GM21360 (cell line): Measurements from ENCODE around the gene RBKS.

Experiments used
- ATAC-seq: cut with Tn5 transposase; IDR thresholded peaks from one replicate; pipeline ENCODE4 v1.9.1; 2021; ENCODE audit warnings: mild to moderate bottlenecking, moderate library complexity; ENCODE audit not compliant: unreplicated experiment

RBKS gene

DNA sequence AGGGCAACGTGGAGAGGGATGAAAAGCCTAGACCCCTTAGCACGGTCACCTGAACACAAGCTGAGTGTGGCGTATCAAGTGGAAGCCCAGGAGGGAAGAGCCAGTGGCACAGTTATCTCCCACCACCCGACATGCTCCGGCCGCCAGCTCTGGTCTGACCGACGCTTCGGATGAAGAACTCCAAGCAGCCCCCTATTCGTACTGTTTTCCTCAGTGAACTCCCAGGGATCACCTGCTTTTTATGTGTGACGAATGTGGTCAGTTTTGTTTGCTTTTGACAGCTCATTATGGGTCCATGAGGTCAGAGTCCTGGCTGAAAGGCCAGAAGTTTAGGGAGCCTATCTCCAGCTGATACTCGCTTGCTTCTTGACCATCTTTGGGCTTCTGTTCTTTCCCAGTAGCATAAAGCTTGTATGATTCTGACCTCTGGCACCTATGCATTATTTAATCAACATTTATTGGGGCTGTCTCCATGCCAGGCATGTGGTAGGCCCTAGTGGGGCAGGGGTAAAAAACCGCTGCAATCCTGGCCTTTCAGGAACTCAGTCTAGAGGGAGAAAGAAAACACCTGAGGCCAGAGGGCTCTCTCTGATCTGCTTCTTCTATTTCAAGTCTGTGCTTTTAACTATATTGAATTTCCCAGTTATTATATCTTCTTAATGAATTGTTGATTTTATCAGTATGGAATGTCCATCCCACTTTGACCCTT is 151.7 kb downstream of the RBKS start:
- no peak for ATAC-seq

GRCh38 chr2:27737676-27738348 is 152.4 kb downstream of the RBKS start:
- ATAC-seq, result no peak

DNA sequence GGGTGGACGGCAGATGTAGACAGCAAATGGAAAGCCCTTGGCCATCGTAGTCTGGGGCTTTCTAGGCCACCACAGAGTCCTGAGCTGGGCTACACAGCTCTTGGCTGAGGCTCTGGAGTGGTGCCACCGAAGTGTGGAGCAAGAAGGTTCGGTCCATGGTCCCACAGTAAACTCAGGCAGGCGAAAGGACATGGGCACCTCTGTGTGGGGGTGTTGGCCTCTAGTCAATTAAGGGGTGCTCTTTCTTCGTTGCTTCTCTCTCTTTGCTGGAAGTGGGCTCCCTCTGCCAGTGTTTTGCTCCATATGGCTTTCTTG is 153.3 kb downstream of the RBKS start:
- no peak for ATAC-seq

- ATAC-seq, result no peak
Observed at GRCh38 chr2:27736031-27736889, 153.9 kb downstream of the RBKS start.

- no peak for ATAC-seq
Observed at GRCh38 chr2:27735263-27735904, 154.8 kb downstream of the RBKS start.

- ATAC-seq, result no peak
Observed at GRCh38 chr2:27734305-27734704, 155.9 kb downstream of the RBKS start.
